ENCODE measurements around the gene GADL1.

GRCh38 chr3:30786365-30786764 lies 108.1 kb downstream of the GADL1 start:
- TF ChIP-seq CTCF (IDR thresholded peaks at IDR 0.05; ENCODE audit: low read length) (no peak), EZH2 (optimal IDR thresholded peaks at IDR 0.05; ENCODE audit: low read depth, low read length) (no peak)
